BJ (cell line): ENCODE data around the gene LARP4B. TPM values are rescaled to one million over a fixed set of nuclear protein-coding genes. Genes with fewer than 3 reads are reported as not detected.

Source experiments
- CTCF ChIA-PET: fragments of 350-600 bp; formaldehyde crosslinking; extraction: SDS; loops from one replicate; lab custom pipeline; 2021; ENCODE audit warnings: antibody characterized with exemption, inconsistent platforms; lab: Yijun Ruan, JAX
- POLR2A ChIA-PET: fragments of 300-600 bp; sonication (Branson Sonifier 250); formaldehyde crosslinking; extraction: SDS; loops from one replicate; lab custom pipeline; 2021; ENCODE audit warnings: antibody characterized with exemption; lab: Charles Lee
- DNase-seq: peaks from one replicate; pipeline ENCODE4 v3.0.0-alpha.2; 2011; ENCODE audit warnings: low read depth
- H3K27me3 ChIP-seq: 2 replicates; pipeline ENCODE4 v1.6.0; 2011; ENCODE audit warnings: low read length; ENCODE audit not compliant: control insufficient read depth, insufficient read depth
- H3K36me3 ChIP-seq: 2 replicates; pipeline ENCODE4 v1.5.1; 2011; ENCODE audit warnings: low read length; ENCODE audit not compliant: control insufficient read depth, insufficient read depth
- H3K4me3 ChIP-seq: 2 replicates; pipeline ENCODE4 v1.5.1; 2011; ENCODE audit warnings: low read depth, mild to moderate bottlenecking, control low read depth, low read length
- polyA plus RNA-seq: library from polyadenylated mRNA; depleted of rRNA; stranded (reverse); fragments of >200 nt; gene quantifications from 2 replicates; pipeline ENCODE4 v1.2.3, GENCODE V29; 2011
- TF ChIP-seq, protein P1 (sequence below): IDR thresholded peaks from 2 replicates; pipeline ENCODE4 v1.5.1; 2011; ENCODE audit warnings: low read depth, mild to moderate bottlenecking, control low read depth, inconsistent platforms, low read length, moderate library complexity; ENCODE audit not compliant: insufficient read depth

Gene LARP4B
- polyA plus RNA-seq, 1 experiment = 38.4 TPM

GRCh38 chr10:851901-852300 is 79.6 kb downstream of the LARP4B start:
- ChIA-PET POLR2A (no interaction called here), CTCF (no interaction called here)
- Histone ChIP-seq H3K27me3 (no peaks in the 10 kb centered on the region), H3K36me3 (peaks cover 1% of the 10 kb centered on the region; the same call in 1 of the 2 replicates), H3K4me3 (no peak overlapping the region)
- TF ChIP-seq, protein P1, sequence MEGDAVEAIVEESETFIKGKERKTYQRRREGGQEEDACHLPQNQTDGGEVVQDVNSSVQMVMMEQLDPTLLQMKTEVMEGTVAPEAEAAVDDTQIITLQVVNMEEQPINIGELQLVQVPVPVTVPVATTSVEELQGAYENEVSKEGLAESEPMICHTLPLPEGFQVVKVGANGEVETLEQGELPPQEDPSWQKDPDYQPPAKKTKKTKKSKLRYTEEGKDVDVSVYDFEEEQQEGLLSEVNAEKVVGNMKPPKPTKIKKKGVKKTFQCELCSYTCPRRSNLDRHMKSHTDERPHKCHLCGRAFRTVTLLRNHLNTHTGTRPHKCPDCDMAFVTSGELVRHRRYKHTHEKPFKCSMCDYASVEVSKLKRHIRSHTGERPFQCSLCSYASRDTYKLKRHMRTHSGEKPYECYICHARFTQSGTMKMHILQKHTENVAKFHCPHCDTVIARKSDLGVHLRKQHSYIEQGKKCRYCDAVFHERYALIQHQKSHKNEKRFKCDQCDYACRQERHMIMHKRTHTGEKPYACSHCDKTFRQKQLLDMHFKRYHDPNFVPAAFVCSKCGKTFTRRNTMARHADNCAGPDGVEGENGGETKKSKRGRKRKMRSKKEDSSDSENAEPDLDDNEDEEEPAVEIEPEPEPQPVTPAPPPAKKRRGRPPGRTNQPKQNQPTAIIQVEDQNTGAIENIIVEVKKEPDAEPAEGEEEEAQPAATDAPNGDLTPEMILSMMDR = no peak
- DNase-seq = no peak

DNA sequence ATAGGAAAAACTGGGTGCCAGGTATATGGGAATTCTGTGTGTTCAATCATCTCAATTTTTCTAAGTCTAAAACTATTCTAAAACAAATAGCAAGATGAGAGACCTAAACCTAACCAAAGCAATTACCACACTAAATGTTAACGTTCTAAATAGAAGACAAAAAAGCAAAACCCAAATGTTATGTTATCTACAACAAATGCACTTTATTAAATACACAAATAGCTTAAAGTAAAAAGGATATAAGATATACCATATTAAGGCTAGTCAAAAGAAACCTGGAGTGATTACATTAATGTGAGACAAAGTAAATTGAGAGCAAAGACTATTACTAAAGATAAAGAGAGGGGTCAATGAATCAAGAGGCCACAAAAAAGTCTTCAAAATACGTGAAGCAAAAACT is 81.4 kb downstream of the LARP4B start:
- TF ChIP-seq, protein P1 = no peak
- H3K36me3 ChIP-seq = no peaks in the 10 kb centered on the region; the same call in 1 of the 2 replicates

GRCh38 chr10:847868-848267 is 83.6 kb downstream of the LARP4B start:
- CTCF ChIA-PET = no interaction called here
- POLR2A ChIA-PET = no interaction called here
- H3K36me3 ChIP-seq = peaks cover 1% of the 10 kb centered on the region

More for the DNA sequence above, 81.4 kb downstream of the LARP4B start:
- POLR2A ChIA-PET = no interaction called here
- DNase-seq = no peak
- Histone ChIP-seq H3K4me3 (no peak overlapping the region), H3K27me3 (no peaks in the 10 kb centered on the region)
- CTCF ChIA-PET = no interaction called here

GRCh38 chr10:846126-846685 is 85.3 kb downstream of the LARP4B start:
- peaks cover 4% of the 10 kb centered on the region for H3K36me3 ChIP-seq
- no peak for DNase-seq
- TF ChIP-seq, protein P1 = no peak
- ChIA-PET POLR2A (no interaction called here), CTCF (interaction anchor here (0.7 to 0.9 kb wide), 2 partner anchors 10 to 105 kb away, joined by 3 read pairs; no protein-coding TSS in a partner anchor)
- H3K27me3 ChIP-seq = no peaks in the 10 kb centered on the region
- no peak overlapping the region for H3K4me3 ChIP-seq

More at GRCh38 chr10:847868-848267, 83.6 kb downstream of the LARP4B start:
- Histone ChIP-seq H3K4me3 (no peak overlapping the region), H3K27me3 (no peaks in the 10 kb centered on the region)
- DNase-seq = no peak
- TF ChIP-seq, protein P1 = no peak

GRCh38 chr10:845526-845925 is 86.0 kb downstream of the LARP4B start:
- no peak overlapping the region for H3K4me3 ChIP-seq
- peaks cover 5% of the 10 kb centered on the region for H3K36me3 ChIP-seq
- no peak for DNase-seq
- TF ChIP-seq, protein P1 = no peak
- ChIA-PET POLR2A (no interaction called here), CTCF (interaction anchor here (0.7 to 0.9 kb wide), 2 partner anchors 10 to 106 kb away, joined by 3 read pairs; no protein-coding TSS in a partner anchor)
- H3K27me3 ChIP-seq = no peaks in the 10 kb centered on the region
